ENCODE measurements around the gene FUBP3. TPM values are rescaled to one million over a fixed set of nuclear protein-coding genes. Genes with fewer than 3 reads are reported as not detected.

Gene FUBP3
- total RNA-seq, 2 donors from 2014 or later = 33.0 to 37.1 TPM

- Mint-ChIP-seq H3K36me3 (ENCODE audit: insufficient read depth in 2 of 2) (peaks cover 0 to under 1% of the 10 kb centered on the region in 2 donors), H3K9me3 (no peaks in the 10 kb centered on the region), H3K4me1 (ENCODE audit: low read depth) (peaks cover 22% of the 10 kb centered on the region), H3K27me3 (ENCODE audit: low read depth) (peaks cover 60% of the 10 kb centered on the region), H3K27ac (no peak overlapping the region), H3K4me3 (peak overlapping the region in 1 of 2 donors; percentile 42)
- DNase-seq (no peak), ATAC-seq (replicated peaks in 1 of 2) (no peak)
Observed at GRCh38 chr9:130660326-130660682, 80.9 kb downstream of the FUBP3 start.

GRCh38 chr9:130660683-130661450 lies 81.5 kb downstream of the FUBP3 start:
- ATAC-seq (replicated peaks in 1 of 2) = no peak
- Mint-ChIP-seq H3K4me1 (ENCODE audit: low read depth) (peaks cover 27% of the 10 kb centered on the region), H3K4me3 (peak overlapping the region; percentile 58 to 61), H3K27ac (no peak overlapping the region), H3K36me3 (ENCODE audit: insufficient read depth in 2 of 2) (peaks cover 0 to 3% of the 10 kb centered on the region in 2 donors), H3K27me3 (ENCODE audit: low read depth) (peaks cover 60% of the 10 kb centered on the region), H3K9me3 (no peaks in the 10 kb centered on the region)
- no peak for DNase-seq

GRCh38 chr9:130661451-130662098 lies 82.2 kb downstream of the FUBP3 start:
- H3K4me3 Mint-ChIP-seq = peak overlapping the region in 1 of 2 donors; percentile 70
- ATAC-seq (replicated peaks in 1 of 2) = no peak
- no peak for DNase-seq
- H3K9me3 Mint-ChIP-seq = no peaks in the 10 kb centered on the region
- H3K36me3 Mint-ChIP-seq (ENCODE audit: insufficient read depth in 2 of 2) = peaks cover 0 to 3% of the 10 kb centered on the region in 2 donors
- H3K4me1 Mint-ChIP-seq (ENCODE audit: low read depth) = peaks cover 27% of the 10 kb centered on the region
- no peak overlapping the region for H3K27ac Mint-ChIP-seq
- H3K27me3 Mint-ChIP-seq (ENCODE audit: low read depth) = peaks cover 60% of the 10 kb centered on the region

GRCh38 chr9:130662099-130662969 lies 83.0 kb downstream of the FUBP3 start:
- ATAC-seq (replicated peaks in 1 of 2) (no peak), DNase-seq (no peak)
- H3K27ac Mint-ChIP-seq = no peak overlapping the region
- peaks cover 27% of the 10 kb centered on the region for H3K4me1 Mint-ChIP-seq (ENCODE audit: low read depth)
- peak overlapping the region; percentile 28 to 70 for H3K4me3 Mint-ChIP-seq
- peaks cover 59% of the 10 kb centered on the region for H3K27me3 Mint-ChIP-seq (ENCODE audit: low read depth)
- H3K36me3 Mint-ChIP-seq (ENCODE audit: insufficient read depth in 2 of 2) = peaks cover 0 to 3% of the 10 kb centered on the region in 2 donors
- no peaks in the 10 kb centered on the region for H3K9me3 Mint-ChIP-seq

GRCh38 chr9:130662970-130663257 lies 83.5 kb downstream of the FUBP3 start:
- H3K4me3 Mint-ChIP-seq = peak overlapping the region; percentile 28 to 70
- DNase-seq (no peak), ATAC-seq (replicated peaks in 1 of 2) (no peak)
- H3K36me3 Mint-ChIP-seq (ENCODE audit: insufficient read depth in 2 of 2) = peaks cover 0 to 3% of the 10 kb centered on the region in 2 donors
- peaks cover 27% of the 10 kb centered on the region for H3K4me1 Mint-ChIP-seq (ENCODE audit: low read depth)
- no peak overlapping the region for H3K27ac Mint-ChIP-seq
- H3K9me3 Mint-ChIP-seq = no peaks in the 10 kb centered on the region
- peaks cover 62% of the 10 kb centered on the region for H3K27me3 Mint-ChIP-seq (ENCODE audit: low read depth)

- H3K4me1 Mint-ChIP-seq (ENCODE audit: low read depth) = peaks cover 27% of the 10 kb centered on the region
- peak overlapping the region; percentile 39 to 70 for H3K4me3 Mint-ChIP-seq
- H3K36me3 Mint-ChIP-seq (ENCODE audit: insufficient read depth in 2 of 2) = peaks cover 0 to 3% of the 10 kb centered on the region in 2 donors
- no peak overlapping the region for H3K27ac Mint-ChIP-seq
- H3K9me3 Mint-ChIP-seq = no peaks in the 10 kb centered on the region
- peak; percentile 42 for ATAC-seq (replicated peaks in 1 of 2)
- H3K27me3 Mint-ChIP-seq (ENCODE audit: low read depth) = peaks cover 64% of the 10 kb centered on the region
- DNase-seq = peak in 1 of 2 donors; percentile 39
Observed at GRCh38 chr9:130663258-130663976, 84.0 kb downstream of the FUBP3 start.

GRCh38 chr9:130663977-130664250 lies 84.5 kb downstream of the FUBP3 start:
- no peak for ATAC-seq (replicated peaks in 1 of 2)
- H3K27ac Mint-ChIP-seq = peak overlapping the region; percentile 82
- H3K27me3 Mint-ChIP-seq (ENCODE audit: low read depth) = peaks cover 60% of the 10 kb centered on the region
- no peak for DNase-seq
- peaks cover 0 to 3% of the 10 kb centered on the region in 2 donors for H3K36me3 Mint-ChIP-seq (ENCODE audit: insufficient read depth in 2 of 2)
- peak overlapping the region; percentile 39 to 46 for H3K4me3 Mint-ChIP-seq
- H3K9me3 Mint-ChIP-seq = no peaks in the 10 kb centered on the region
- H3K4me1 Mint-ChIP-seq (ENCODE audit: low read depth) = peaks cover 27% of the 10 kb centered on the region

GRCh38 chr9:130664251-130665028 lies 85.1 kb downstream of the FUBP3 start, which contains the start of gene PRDM12:
PRDM12 (plus strand) TSS chr9:130664594; CDS start chr9:130664654, 60 bp downstream.
- peaks cover 0 to 3% of the 10 kb centered on the region in 2 donors for H3K36me3 Mint-ChIP-seq (ENCODE audit: insufficient read depth in 2 of 2)

GRCh38 chr9:130665029-130665430 lies 85.7 kb downstream of the FUBP3 start:
- Mint-ChIP-seq H3K4me1 (ENCODE audit: low read depth) (peaks cover 22% of the 10 kb centered on the region), H3K27ac (peak overlapping the region; percentile 43), H3K36me3 (ENCODE audit: insufficient read depth in 2 of 2) (peaks cover 0 to 3% of the 10 kb centered on the region in 2 donors), H3K27me3 (ENCODE audit: low read depth) (peaks cover 56% of the 10 kb centered on the region), H3K9me3 (no peaks in the 10 kb centered on the region), H3K4me3 (peak overlapping the region; percentile 22 to 71)
- DNase-seq (no peak), ATAC-seq (replicated peaks in 1 of 2) (no peak)

More at GRCh38 chr9:130664251-130665028, 85.1 kb downstream of the FUBP3 start, which contains the start of gene PRDM12:
- peaks cover 27% of the 10 kb centered on the region for H3K4me1 Mint-ChIP-seq (ENCODE audit: low read depth)
- no peak for DNase-seq
- ATAC-seq (replicated peaks in 1 of 2) = peak; percentile 33 to 38
- H3K9me3 Mint-ChIP-seq = no peaks in the 10 kb centered on the region
- peak within 1 kb of the TSS; percentile 82 for H3K27ac Mint-ChIP-seq
- H3K4me3 Mint-ChIP-seq = peak within 1 kb of the TSS; percentile 46 to 71
- H3K27me3 Mint-ChIP-seq (ENCODE audit: low read depth) = peaks cover 56% of the 10 kb centered on the region

GRCh38 chr9:130665431-130666392 lies 86.3 kb downstream of the FUBP3 start:
- Mint-ChIP-seq H3K4me3 (peak overlapping the region; percentile 13 to 71), H3K36me3 (ENCODE audit: insufficient read depth in 2 of 2) (peaks cover 0 to 3% of the 10 kb centered on the region in 2 donors), H3K9me3 (no peaks in the 10 kb centered on the region), H3K4me1 (ENCODE audit: low read depth) (peaks cover 22% of the 10 kb centered on the region), H3K27ac (peak overlapping the region; percentile 43), H3K27me3 (ENCODE audit: low read depth) (peaks cover 60% of the 10 kb centered on the region)
- no peak for DNase-seq
- no peak for ATAC-seq (replicated peaks in 1 of 2)

- no peak for ATAC-seq (replicated peaks in 1 of 2)
- DNase-seq = no peak
- Mint-ChIP-seq H3K27ac (no peak overlapping the region), H3K4me3 (peak overlapping the region in 1 of 2 donors; percentile 6), H3K36me3 (ENCODE audit: insufficient read depth in 2 of 2) (peaks cover 0 to 3% of the 10 kb centered on the region in 2 donors), H3K27me3 (ENCODE audit: low read depth) (peaks cover 62% of the 10 kb centered on the region), H3K4me1 (ENCODE audit: low read depth) (peaks cover 22% of the 10 kb centered on the region), H3K9me3 (no peaks in the 10 kb centered on the region)
Observed at GRCh38 chr9:130666393-130667119, 87.2 kb downstream of the FUBP3 start.

Data from activated T-cell treated with anti-CD3 and anti-CD28 coated beads, Interleukin-2, amount 50 U/mL, for 72 hours (primary cell).